AG10803 (cell line): Measurements from ENCODE around the gene IKZF3.
"Not testable (repeated sequence)": the region's sequence is repeated elsewhere in the genome, so short reads cannot be mapped to it uniquely, and the experiment has no call there.

ENCODE experiments used
- DNase-seq: peaks from one replicate; pipeline ENCODE4 v3.0.0; 2010; ENCODE audit warnings: low read depth
- H3K4me3 ChIP-seq: 2 replicates; pipeline ENCODE4 v1.5.1; 2011; ENCODE audit warnings: mild to moderate bottlenecking, low read length, control low read depth
- TF ChIP-seq, protein P1 (sequence below): conservative IDR thresholded peaks from 2 replicates; pipeline ENCODE4 v1.5.1; 2011; ENCODE audit warnings: mild to moderate bottlenecking, low read length, control low read depth, inconsistent platforms

The IKZF3 gene

GRCh38 chr17:39772415-39772814 lies 91.7 kb downstream of the IKZF3 start:
- TF ChIP-seq, protein P1, sequence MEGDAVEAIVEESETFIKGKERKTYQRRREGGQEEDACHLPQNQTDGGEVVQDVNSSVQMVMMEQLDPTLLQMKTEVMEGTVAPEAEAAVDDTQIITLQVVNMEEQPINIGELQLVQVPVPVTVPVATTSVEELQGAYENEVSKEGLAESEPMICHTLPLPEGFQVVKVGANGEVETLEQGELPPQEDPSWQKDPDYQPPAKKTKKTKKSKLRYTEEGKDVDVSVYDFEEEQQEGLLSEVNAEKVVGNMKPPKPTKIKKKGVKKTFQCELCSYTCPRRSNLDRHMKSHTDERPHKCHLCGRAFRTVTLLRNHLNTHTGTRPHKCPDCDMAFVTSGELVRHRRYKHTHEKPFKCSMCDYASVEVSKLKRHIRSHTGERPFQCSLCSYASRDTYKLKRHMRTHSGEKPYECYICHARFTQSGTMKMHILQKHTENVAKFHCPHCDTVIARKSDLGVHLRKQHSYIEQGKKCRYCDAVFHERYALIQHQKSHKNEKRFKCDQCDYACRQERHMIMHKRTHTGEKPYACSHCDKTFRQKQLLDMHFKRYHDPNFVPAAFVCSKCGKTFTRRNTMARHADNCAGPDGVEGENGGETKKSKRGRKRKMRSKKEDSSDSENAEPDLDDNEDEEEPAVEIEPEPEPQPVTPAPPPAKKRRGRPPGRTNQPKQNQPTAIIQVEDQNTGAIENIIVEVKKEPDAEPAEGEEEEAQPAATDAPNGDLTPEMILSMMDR = no peak
- no peak for DNase-seq
- H3K4me3 ChIP-seq = no peak overlapping the region

GRCh38 chr17:39769974-39770587 lies 94.0 kb downstream of the IKZF3 start:
- no peak for DNase-seq
- H3K4me3 ChIP-seq = no peak overlapping the region
- TF ChIP-seq, protein P1 = no peak

GRCh38 chr17:39767147-39767546 lies 97.0 kb downstream of the IKZF3 start:
- TF ChIP-seq, protein P1 = no peak
- DNase-seq = no peak
- H3K4me3 ChIP-seq = no peak overlapping the region

- H3K4me3 ChIP-seq = no peak overlapping the region
- TF ChIP-seq, protein P1 = no peak
- no peak for DNase-seq
These were observed 98.3 kb downstream of the IKZF3 start for GRCh38 chr17:39765766-39766165.

GRCh38 chr17:39765175-39765574 lies 98.9 kb downstream of the IKZF3 start:
- no peak overlapping the region for H3K4me3 ChIP-seq
- DNase-seq = no peak
- TF ChIP-seq, protein P1 = no peak

GRCh38 chr17:39764171-39764570 lies 99.9 kb downstream of the IKZF3 start:
- DNase-seq, H3K4me3 ChIP-seq: not testable (repeated sequence)

- DNase-seq = peak; percentile 43
- TF ChIP-seq, protein P1 = no peak
These were observed 100.9 kb downstream of the IKZF3 start for GRCh38 chr17:39763051-39763820.

More at GRCh38 chr17:39763051-39763820, 100.9 kb downstream of the IKZF3 start:
- no peak overlapping the region for H3K4me3 ChIP-seq
